Activated T-helper 9 cell treated with anti-CD3 and anti-CD28 coated beads, Interleukin-2, amount 50 U/mL, for 16 hours (primary cell): Measurements from ENCODE around the gene TAAR1.
"Not testable (repeated sequence)": the region's sequence is repeated elsewhere in the genome, so short reads cannot be mapped to it uniquely, and the experiment has no call there.

Experiments
- DNase-seq: peaks from one replicate; pipeline ENCODE4 v3.0.0-alpha.2; 2020; ENCODE audit warnings: low read depth

Gene TAAR1

DNA sequence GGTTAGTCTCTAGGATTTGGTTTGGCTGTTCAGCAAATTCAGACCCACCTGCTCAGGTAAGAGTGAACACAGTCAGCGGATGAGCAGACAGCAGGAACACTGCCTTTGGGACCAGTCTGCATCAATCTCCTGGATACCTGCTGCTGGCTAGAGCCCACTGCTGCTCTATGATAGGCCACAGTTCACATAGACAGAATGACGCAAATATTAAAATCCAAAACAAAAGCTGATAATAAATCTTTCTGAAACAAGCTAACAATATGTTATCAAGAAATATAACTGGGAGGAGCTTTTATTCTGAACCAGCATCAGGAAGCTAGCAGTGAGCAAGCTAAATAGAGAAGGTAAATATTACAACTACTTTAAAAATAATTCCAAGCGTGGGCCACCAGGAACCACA, at the start of gene TAAR1:
Gene TAAR1, minus strand, starts transcription at position 101 of the 400 bp plus-strand sequence. CDS start 13,179 bp downstream, outside the sequence.
- DNase-seq = no peak

GRCh38 chr6:132708771-132709170, 49.8 kb upstream of the TAAR1 start:
- no peak for DNase-seq

GRCh38 chr6:132708002-132708401, 49.0 kb upstream of the TAAR1 start:
- no peak for DNase-seq

DNA sequence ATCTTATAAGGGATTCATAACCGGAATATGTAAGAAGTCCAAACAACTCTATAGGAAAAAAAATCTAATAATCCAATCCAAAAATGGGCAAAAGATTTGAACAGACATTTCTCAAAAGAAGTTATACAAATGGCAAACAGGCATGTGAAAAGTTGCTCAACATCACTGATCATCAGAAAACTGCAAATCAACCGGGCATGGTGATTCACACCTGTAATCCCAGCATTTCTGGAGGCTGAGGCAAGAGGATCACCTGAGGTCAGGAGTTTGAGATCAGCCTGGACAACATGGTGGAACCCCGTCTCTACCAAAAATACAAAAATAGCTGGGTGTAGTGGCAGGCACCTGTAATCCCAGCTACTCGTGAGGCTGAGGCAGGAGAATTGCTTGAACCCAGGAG, 47.8 kb upstream of the TAAR1 start:
- DNase-seq = not testable (repeated sequence)

- DNase-seq = no peak
These were observed 45.0 kb upstream of the TAAR1 start for GRCh38 chr6:132703936-132704335.

- no peak for DNase-seq
These were observed 39.6 kb upstream of the TAAR1 start for GRCh38 chr6:132698608-132699007.

- DNase-seq = no peak
These were observed 36.8 kb upstream of the TAAR1 start for GRCh38 chr6:132695773-132696172.

GRCh38 chr6:132693478-132693877, 34.5 kb upstream of the TAAR1 start:
- no peak for DNase-seq

- no peak for DNase-seq
These were observed 31.7 kb upstream of the TAAR1 start for GRCh38 chr6:132690678-132691077.

DNA sequence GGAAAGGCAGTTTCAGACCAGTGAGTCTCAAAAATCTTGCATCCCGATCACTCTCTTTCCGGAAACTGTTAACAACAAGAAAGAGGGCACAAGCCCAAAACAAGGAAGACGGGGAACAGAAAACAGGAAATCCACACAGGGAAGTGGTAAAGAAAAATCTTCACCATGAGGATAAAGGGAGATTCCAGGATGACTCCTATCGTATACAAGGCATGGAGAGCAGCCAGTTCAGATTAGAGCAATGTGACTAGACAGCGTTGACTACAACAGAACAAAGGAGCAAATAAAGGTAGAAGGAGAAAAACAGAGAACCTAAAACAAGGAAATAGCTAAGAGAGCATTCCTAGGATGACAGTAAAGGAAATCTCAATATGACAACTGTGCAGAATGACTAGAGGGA, 28.3 kb upstream of the TAAR1 start:
- no peak for DNase-seq

GRCh38 chr6:132686531-132686930, 27.5 kb upstream of the TAAR1 start:
- DNase-seq = no peak

DNA sequence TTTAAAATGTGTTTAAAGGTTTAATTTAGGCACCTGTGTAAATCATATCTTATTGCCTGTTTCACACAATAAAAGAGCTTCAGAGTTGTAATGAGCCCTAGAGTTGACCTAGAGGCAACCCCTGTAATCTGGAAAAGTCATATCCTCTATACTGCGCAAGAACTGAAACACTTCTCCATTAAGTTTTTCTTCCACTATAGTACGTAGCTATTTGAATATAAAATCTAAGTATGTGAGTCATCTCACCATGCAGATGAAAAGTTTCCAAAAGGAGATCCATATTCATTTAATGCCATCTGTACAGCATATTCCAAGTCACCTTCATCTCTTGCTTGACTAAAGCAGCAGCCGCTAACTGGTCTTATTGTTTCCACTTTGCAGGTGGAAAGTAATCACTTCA, 26.0 kb upstream of the TAAR1 start:
- no peak for DNase-seq

DNA sequence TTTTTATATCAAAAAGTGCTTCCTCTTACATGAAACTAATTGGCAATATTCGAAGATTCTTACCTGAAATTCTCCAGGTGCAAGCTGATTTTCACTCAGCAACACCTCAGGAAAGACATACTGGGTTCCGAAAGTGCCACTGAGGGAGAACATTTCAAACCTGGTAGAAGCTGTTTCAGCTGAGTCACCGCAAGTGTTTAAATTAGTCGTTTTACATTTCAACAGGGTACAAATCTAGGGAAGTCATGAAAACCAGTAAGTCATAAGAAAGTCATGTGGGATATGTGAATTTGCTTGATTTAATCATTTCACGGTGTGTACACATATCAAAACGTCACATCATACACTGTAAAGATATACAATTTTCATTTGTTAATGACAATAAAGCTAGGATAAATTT, 25.3 kb upstream of the TAAR1 start:
- DNase-seq = no peak

DNA sequence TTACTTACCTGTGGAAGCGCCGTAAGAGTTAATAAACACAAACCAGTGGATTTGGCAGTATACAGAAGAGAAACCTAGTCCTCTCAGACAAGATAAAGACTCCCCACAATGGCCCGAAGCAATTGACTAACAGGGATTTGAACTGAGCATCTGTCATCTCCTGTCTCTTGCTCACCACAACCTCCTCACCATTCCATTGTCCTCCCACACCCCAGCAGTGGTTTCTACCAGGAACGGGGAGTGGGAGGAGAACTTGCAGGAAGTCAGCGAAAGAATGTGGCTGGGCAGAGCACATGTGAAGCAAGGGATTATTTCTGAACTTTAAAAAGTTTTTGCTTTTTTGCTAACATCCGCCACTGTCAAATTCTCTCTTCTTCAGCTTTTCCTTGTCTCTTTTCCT, 24.6 kb upstream of the TAAR1 start:
- DNase-seq = no peak

DNA sequence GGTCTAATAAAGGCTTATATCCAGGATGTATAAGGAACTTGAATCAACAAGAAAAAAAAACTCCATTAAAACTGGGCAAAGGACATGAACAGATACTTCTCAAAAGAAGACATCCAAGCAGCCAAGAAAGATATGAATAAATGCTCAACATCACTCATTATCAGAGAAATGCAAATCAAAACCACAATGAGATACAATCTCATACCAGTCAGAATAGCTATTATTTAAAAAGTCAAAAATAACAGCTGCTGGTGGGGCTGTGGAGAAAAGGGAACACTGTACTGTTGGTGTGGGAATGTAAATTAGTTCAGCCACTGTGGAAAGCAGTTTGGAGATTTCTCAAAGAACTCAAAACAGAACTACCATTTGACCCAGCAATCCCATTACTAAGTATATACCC, 20.1 kb upstream of the TAAR1 start:
- DNase-seq = not testable (repeated sequence)

DNA sequence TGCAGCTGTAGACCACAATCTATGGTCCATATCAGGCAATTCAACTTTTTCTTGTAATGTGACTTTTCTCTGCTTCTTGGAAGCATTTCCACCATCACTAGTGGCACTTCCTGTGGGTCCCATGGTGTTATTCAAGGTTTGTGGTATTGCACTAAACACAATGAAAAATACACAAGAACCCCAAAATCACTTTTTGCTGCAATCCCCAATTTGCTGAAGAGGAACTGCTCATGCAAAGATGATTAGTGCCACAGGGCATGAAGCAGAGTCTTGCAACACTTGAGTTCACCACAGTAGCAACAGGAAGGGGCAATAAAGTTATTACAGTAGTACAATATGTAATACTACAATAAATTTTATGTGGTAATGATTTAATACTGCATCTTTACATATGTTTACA, 16.8 kb upstream of the TAAR1 start:
- DNase-seq = no peak

DNA sequence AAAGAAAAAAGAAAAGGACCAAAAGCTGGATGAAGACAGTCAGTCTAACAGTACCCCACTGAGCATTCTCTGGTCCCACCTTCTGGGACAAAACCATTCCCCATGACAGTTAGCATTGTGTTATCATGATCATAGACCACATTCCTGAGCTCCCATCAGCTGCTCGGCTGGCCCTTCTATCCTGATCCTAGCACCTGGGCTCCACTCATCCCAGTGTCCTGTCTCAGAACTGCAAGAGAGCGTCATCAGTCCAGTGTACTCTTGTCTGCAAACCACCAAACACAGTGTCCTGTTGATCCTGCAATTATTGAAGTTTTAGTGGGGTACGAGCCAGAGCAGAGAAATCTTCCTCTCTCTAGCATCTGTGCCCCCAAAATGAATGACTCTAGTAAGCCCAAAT, 16.0 kb upstream of the TAAR1 start:
- DNase-seq = no peak

DNA sequence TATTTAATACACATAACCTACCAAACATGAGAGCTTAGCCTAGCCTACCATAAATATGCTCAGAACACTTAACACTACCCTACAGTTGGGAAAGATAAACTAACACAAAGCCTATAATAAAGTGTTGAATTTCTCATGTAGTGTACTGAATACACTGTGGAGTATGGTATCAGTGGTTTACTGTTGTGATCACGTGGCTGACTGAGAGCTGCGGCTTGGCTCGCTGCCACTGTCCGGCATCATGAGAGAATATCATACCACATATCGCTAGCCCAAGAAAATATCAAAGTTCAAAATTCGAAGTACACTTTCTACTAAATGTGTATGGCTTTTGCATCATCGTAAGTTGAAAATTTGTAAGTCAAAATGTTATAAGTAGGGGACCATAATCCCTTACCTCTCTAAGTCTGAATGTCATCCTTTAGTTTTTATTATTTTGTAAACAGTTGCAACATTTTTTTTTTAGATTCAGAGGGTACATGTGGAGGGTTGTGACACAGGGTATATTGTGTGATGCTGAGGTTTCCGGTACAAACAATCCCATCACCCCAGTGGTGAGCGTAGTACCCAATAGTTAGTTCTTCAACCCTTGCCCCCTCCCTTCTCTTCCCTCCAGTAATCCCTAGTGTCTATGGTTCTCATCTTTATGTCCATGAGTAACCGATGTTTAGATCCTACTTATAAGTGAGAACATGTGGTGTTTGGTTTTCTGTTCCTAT, 14.6 kb upstream of the TAAR1 start:
- DNase-seq = no peak

DNA sequence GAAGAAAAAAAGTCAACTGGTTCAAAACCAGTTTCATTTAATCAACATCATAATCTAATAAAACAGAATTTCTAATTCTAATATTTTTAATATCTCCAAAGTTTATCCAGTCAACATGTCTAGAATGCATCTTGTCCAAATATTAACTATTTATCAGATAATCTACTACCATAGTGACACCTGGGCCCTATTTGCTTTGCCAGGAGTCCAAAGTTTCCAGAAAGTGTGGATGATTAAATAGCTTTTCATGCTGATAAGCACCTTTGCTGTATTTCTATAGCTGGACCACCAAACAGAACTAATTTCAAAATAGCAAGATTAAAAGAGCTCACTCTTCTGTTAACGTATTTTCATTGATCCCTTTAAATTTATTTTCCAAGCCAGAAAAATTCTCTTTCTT, 12.3 kb upstream of the TAAR1 start:
- DNase-seq = no peak

DNA sequence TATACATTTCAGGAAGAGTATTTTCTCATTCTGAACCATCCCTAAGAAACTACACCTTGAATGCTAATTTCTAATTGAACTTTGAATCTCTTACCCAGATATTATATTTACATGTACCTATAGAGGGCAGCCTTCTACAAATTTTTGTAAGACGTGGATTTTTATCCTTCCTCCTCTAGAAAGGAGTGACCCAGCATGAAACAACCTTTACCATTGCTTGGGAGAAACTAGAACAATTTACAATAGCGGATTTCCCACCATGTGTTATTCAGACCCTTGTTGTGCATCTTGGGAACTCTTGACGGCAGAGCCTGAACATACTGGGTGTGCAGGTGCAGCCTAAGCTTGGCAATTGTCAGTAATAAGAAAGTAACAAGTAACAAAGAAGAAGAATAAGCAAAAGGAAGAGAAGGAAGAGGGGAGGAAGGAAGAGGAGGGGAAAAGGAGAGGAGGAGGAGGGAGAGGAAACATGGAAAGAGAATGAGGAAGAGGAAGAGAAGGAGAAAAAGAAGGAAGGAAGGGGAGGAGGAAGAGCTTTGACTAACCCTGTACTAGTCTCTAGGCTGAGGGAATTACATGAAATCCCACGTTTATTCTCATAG, 10.8 kb upstream of the TAAR1 start:
- no peak for DNase-seq

DNA sequence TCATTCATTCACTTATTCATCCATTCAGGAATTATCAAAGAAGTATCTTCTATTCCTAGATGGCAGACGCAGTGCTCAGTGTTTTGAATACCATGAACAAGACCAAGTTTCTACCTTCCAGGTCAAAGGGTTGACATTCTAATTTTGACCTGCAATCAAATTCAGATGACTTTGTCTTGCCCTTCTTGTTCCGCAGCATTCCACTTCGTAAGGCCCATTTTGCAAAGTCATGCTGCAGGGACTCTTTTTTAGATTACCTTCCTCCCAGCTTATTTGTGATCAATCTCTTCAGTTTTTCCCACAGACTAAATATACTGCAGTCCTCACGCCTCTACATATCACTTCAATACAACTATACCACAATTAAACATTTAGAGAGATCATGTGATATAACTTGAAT, 7.1 kb upstream of the TAAR1 start:
- no peak for DNase-seq

DNA sequence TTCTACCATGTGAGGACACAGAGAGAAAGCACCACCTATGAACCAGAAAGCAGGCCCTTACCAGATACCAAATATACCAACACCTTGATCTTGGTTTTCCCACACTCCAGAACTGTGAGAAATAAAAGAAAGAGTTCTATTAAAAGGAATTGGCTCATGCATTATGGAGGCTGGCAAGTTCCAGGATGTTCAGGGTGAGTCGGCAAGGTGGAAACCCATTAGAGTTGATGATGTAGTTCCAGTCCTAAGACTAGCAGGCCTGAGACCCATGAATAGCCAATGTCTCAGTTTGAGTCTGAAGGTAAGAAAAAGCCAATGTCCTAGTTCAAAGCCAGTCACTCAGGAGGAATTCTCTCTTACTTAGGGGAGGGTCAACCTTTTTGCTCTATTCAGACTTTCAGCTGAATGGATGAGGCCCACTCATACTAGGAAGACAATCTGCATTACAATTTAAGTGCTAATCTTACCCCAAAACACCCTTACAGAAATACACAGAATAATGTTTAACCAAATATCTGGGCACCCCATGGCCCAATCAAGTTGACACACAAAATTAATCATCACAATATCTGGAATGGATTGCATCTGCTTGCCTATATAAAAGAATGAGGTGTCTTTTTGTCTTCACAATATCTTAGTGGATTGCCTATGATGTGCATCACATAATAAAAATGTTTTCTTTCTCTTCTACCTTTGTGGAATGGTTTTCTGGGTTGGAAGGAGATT, 5.5 kb upstream of the TAAR1 start:
- DNase-seq = no peak

DNA sequence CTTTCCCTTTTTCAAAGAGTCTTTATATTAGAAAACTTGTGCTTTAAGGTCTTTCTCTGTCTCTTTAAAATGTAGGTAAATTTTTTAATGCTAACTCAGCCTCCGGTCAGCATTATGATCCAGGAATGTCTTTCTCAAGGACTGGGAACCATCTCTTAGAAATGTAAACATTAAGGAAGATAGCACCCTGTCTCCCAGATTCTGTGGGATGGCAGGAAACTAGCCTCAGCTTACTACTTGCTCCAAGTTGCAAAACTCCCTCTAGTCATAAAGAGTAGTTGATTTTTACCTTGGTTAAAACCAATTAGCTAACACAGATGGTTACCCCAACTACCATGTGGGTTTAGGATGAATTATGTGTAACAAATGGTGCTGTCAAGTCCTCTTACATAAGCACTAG, 4.7 kb upstream of the TAAR1 start:
- DNase-seq = no peak
